Neural crest cell (in vitro differentiated cells): ENCODE results near the gene SMURF2. TPM values are rescaled to one million over a fixed set of nuclear protein-coding genes. Genes with fewer than 3 reads are reported as not detected.
A peak's percentile ranks its signal among the peaks of the same experiment; 100 is the strongest.
"Not testable (repeated sequence)": the region's sequence is repeated elsewhere in the genome, so short reads cannot be mapped to it uniquely, and the experiment has no call there.

Experiments used
- DNase-seq: peaks from one replicate; pipeline ENCODE4 v3.0.0; 2021; ENCODE audit warnings: low read depth, mixed read lengths, low spot score
- H3K27ac Mint-ChIP-seq: one replicate; pipeline ENCODE4 v1.8.0; 2021; ENCODE audit warnings: mild to moderate bottlenecking, mixed read lengths; ENCODE audit not compliant: unreplicated experiment
- H3K27me3 Mint-ChIP-seq: 2 replicates; pipeline ENCODE4 v1.8.0; 2021; ENCODE audit warnings: low read depth, mild to moderate bottlenecking, mixed read lengths
- H3K36me3 Mint-ChIP-seq: 2 replicates; pipeline ENCODE4 v1.8.0; 2021; ENCODE audit warnings: low read depth, mild to moderate bottlenecking, mixed read lengths
- H3K4me1 Mint-ChIP-seq: 2 replicates; pipeline ENCODE4 v1.8.0; 2021; ENCODE audit warnings: mixed read lengths
- H3K4me3 Mint-ChIP-seq: one replicate; pipeline ENCODE4 v1.8.0; 2021; ENCODE audit warnings: mild to moderate bottlenecking, mixed read lengths
- H3K9me3 Mint-ChIP-seq: 2 replicates; pipeline ENCODE4 v1.8.0; 2021; ENCODE audit warnings: mixed read lengths
- CTCF ChIP-seq: fragments of 200-600 bp; sonication (generic); conservative IDR thresholded peaks from 2 replicates; pipeline ENCODE4 v1.5.0; 2021; ENCODE audit warnings: antibody characterized with exemption, mild to moderate bottlenecking
- total RNA-seq: library from RNA; stranded (reverse); gene quantifications from 2 replicates; pipeline ENCODE4 v1.2.1, GENCODE V29; 2021

SMURF2 gene
- total RNA-seq, 1 donor from 2014 or later = 32.7 TPM

- Mint-ChIP-seq H3K36me3 (peaks cover 3% of the 10 kb centered on the region), H3K9me3 (peaks cover 2% of the 10 kb centered on the region), H3K4me1 (peaks cover 33% of the 10 kb centered on the region), H3K4me3 (peak overlapping the region; percentile 99), H3K27me3 (peaks cover 7% of the 10 kb centered on the region), H3K27ac (peak overlapping the region; percentile 98)
- TF ChIP-seq CTCF = no peak
- DNase-seq = no peak
Measured at GRCh38 chr17:64661726-64661975, 456 bp downstream of the SMURF2 start.

DNA sequence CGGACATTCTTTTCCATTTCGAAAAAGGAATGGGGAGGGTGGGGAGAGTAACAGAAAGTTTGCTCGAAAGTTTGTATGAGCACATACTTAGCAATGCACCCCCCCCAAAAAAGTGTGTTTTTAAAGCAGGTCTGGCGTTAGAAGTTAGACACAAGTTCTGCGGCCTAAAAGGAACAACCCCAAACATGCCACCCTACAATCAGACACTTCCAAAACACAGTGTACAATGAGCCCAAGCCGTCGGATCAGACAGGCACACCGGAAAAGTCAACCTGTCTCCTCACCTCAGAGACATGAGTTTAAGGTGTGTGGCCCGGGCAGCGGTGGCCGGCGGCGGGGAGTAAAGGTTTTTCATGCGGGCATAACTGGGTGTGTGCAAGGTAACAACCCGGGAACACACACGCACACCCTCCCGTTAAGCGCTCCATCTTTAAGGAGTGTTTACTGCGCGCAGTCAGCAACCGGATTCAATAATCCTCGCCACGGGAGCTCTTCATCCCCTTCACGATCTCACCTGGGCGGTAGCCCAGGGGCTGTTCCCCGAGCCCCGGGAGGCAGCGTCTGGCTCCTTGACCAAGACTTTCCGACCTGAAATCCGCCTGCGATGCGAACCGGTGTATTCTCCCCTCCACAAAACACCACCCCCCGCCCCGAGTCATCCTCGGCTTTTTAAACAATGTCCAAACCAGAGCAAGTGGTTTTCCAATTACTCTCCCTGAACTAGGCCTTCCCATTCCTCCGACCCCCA lies 955 bp downstream of the SMURF2 start:
- not testable (repeated sequence) for H3K36me3 Mint-ChIP-seq, H3K27me3 Mint-ChIP-seq, H3K9me3 Mint-ChIP-seq
- peak; percentile 2 for DNase-seq
- Mint-ChIP-seq H3K4me3 (peak overlapping the region; percentile 99), H3K27ac (peak overlapping the region; percentile 98), H3K4me1 (peaks cover 33% of the 10 kb centered on the region)

GRCh38 chr17:64660195-64660977 lies 1.7 kb downstream of the SMURF2 start:
- peaks cover 33% of the 10 kb centered on the region for H3K4me1 Mint-ChIP-seq
- not testable (repeated sequence) for H3K9me3 Mint-ChIP-seq, H3K36me3 Mint-ChIP-seq, H3K27me3 Mint-ChIP-seq, DNase-seq
- peak overlapping the region; percentile 98 for H3K27ac Mint-ChIP-seq
- H3K4me3 Mint-ChIP-seq = peak overlapping the region; percentile 99

DNA sequence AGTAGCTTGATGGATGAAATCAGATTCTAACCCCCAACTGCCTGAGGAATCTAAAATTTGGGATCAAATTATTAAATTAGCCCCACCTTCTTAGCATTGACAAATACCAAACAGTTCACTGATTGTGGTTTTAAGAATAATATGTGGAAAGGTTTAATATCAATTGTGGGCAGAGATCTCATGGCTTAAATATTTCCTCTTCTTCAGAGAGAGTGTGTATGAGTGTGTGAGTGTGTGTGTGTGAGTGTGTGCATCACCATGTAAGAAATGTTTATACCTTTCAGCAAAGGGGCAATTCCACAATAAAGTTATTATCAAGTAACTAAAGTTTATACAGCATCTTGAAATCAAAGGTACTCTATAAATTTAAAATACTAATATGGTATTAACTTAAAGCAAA lies 3.2 kb downstream of the SMURF2 start:
- peaks cover 6% of the 10 kb centered on the region for H3K9me3 Mint-ChIP-seq
- no peak for DNase-seq
- no peak overlapping the region for H3K27ac Mint-ChIP-seq
- TF ChIP-seq CTCF = no peak
- peaks cover 7% of the 10 kb centered on the region for H3K27me3 Mint-ChIP-seq
- peak overlapping the region; percentile 20 for H3K4me3 Mint-ChIP-seq
- H3K36me3 Mint-ChIP-seq = peaks cover 3% of the 10 kb centered on the region
- H3K4me1 Mint-ChIP-seq = peaks cover 34% of the 10 kb centered on the region

DNA sequence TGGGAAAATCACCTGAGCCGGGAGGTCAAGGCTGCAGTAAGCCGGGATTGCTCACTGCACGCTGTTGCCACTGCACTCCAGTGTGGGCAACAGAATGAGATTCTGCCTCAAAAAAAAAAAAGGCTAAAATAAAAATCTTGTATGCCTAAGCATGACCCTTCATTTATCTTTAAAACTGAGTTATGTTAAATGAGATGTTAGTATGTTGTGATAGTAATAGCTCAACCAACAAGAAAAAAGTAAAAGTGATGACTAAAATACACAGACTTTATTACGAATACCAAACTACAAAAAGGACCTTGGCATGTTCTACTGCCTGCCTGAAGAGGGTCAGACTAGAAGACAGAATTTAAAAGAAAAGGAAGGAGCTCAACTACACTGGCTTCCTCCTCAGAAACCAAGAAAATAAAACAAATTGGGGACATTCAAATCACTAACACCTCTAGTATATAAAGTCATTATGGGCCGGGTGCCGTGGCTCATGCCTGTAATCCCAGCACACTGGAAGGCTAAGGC lies 4.4 kb downstream of the SMURF2 start:
- H3K27ac Mint-ChIP-seq = no peak overlapping the region
- no peak for DNase-seq
- H3K9me3 Mint-ChIP-seq = peaks cover 6% of the 10 kb centered on the region
- peak overlapping the region; percentile 54 for H3K4me3 Mint-ChIP-seq
- H3K36me3 Mint-ChIP-seq = peaks cover 3% of the 10 kb centered on the region
- peaks cover 2% of the 10 kb centered on the region for H3K27me3 Mint-ChIP-seq
- peaks cover 37% of the 10 kb centered on the region for H3K4me1 Mint-ChIP-seq
- no peak for TF ChIP-seq CTCF

GRCh38 chr17:64655704-64656103 lies 6.4 kb downstream of the SMURF2 start:
- peaks cover 30% of the 10 kb centered on the region for H3K4me1 Mint-ChIP-seq
- no peaks in the 10 kb centered on the region for H3K27me3 Mint-ChIP-seq
- peaks cover 6% of the 10 kb centered on the region for H3K9me3 Mint-ChIP-seq
- peaks cover 3% of the 10 kb centered on the region for H3K36me3 Mint-ChIP-seq
- DNase-seq = no peak
- TF ChIP-seq CTCF = no peak
- no peak overlapping the region for H3K4me3 Mint-ChIP-seq
- H3K27ac Mint-ChIP-seq = no peak overlapping the region
